ENCODE data around the gene INSR.
A peak's percentile ranks its signal among the peaks of the same experiment; 100 is the strongest.
"Not testable (repeated sequence)": the region's sequence is repeated elsewhere in the genome, so short reads cannot be mapped to it uniquely, and the experiment has no call there.

The INSR gene

GRCh38 chr19:7217861-7218260 is 76.4 kb downstream of the INSR start:
- no peak for FAIRE-seq

GRCh38 chr19:7216373-7216902 is 77.8 kb downstream of the INSR start:
- FAIRE-seq: no peak

- no peak for FAIRE-seq
These were observed 79.0 kb downstream of the INSR start for GRCh38 chr19:7215176-7215575.

GRCh38 chr19:7214324-7215089 is 79.7 kb downstream of the INSR start:
- FAIRE-seq: no peak

GRCh38 chr19:7213628-7214323 is 80.4 kb downstream of the INSR start:
- no peak for FAIRE-seq

- FAIRE-seq: no peak
These were observed 82.8 kb downstream of the INSR start for GRCh38 chr19:7211191-7211951.

- no peak for FAIRE-seq
These were observed 83.9 kb downstream of the INSR start for GRCh38 chr19:7210359-7210758.

GRCh38 chr19:7209597-7210325 is 84.5 kb downstream of the INSR start:
- not testable (repeated sequence) for FAIRE-seq

GRCh38 chr19:7209036-7209435 is 85.2 kb downstream of the INSR start:
- FAIRE-seq: not testable (repeated sequence)

GRCh38 chr19:7203332-7203731 is 90.9 kb downstream of the INSR start:
- no peak for FAIRE-seq

- no peak for FAIRE-seq
These were observed 91.3 kb downstream of the INSR start for GRCh38 chr19:7202888-7203287.

- FAIRE-seq: no peak
These were observed 93.5 kb downstream of the INSR start for GRCh38 chr19:7200736-7201135.

- FAIRE-seq: no peak
These were observed 94.3 kb downstream of the INSR start for GRCh38 chr19:7199613-7200533.

- no peak for FAIRE-seq
These were observed 96.2 kb downstream of the INSR start for GRCh38 chr19:7197760-7198696.

- FAIRE-seq: peak; percentile 59
These were observed 97.0 kb downstream of the INSR start for GRCh38 chr19:7197119-7197759.

- FAIRE-seq: no peak
These were observed 97.5 kb downstream of the INSR start for GRCh38 chr19:7196763-7197118.

- no peak for FAIRE-seq
These were observed 99.2 kb downstream of the INSR start for GRCh38 chr19:7195046-7195445.

GRCh38 chr19:7194566-7194965 is 99.6 kb downstream of the INSR start:
- FAIRE-seq: no peak

- no peak for FAIRE-seq
These were observed 102.1 kb downstream of the INSR start for GRCh38 chr19:7191946-7192691.

All from G401.6 (cell line).